HL-60/S4 (cell line): ENCODE data around the gene PSD2.

Experiments used
- in situ Hi-C: fragments of 300-500 bp; cut with MboI; formaldehyde crosslinking; loops from 2 replicates; pipeline ENCODE4 v1.14.3; 2022; ENCODE audit warnings: low sequenced_read_pairs

PSD2 gene

DNA sequence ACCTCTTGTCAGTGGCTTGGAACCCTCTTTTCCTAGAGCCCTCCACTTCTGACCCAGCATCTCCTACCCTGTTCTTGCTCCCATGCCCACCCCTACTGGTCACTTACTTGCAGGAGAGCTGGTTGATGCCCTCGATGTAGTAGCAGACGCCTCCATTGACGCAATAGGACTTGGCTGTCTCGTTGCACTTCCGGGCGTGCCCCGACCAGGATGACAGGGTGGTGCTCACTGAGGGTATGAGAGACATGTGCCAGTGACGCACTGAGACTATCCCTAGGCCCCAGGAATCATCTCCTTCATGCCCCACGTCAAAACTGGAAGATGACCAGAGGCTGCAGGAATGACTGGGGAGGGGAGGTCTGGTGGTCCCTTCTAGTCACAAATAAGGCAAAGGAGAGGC lies 76.0 kb downstream of the PSD2 start:
- in situ Hi-C loops: no loop called here

DNA sequence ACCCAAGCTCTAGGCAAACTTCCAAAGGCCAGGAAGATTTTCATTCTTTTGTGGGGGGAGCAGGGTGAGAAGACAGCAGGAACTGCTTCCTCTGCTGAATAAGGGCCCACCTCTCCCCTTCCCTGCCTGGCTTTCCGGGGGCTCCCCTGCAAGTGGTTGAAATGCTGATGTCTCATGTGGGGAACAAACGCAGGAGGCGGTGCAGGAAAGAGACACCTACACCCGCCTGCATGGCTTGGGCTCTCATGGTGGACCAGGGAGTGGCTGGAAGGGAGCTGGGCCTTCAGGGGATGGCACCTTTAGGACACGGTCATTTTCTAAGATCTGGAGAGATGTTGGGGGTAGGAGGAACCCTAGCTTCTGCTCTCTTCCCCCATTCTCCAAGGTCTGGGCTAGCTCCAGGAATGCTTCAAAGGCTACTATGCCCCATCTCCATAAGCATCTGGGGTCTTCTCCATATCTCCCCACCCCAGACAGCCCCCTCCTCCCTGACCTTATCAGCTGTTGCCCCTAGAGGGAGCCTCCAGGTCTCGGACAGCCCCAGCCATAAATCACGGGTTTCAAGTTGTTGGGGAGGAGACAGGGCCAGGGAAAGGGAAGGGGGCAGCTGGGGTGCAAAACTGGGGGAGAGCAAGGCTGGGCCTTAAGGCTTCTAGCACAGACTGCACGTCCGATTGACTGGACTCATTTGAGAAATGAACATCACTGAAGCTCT lies 76.6 kb downstream of the PSD2 start:
- in situ Hi-C loops: no loop called here

DNA sequence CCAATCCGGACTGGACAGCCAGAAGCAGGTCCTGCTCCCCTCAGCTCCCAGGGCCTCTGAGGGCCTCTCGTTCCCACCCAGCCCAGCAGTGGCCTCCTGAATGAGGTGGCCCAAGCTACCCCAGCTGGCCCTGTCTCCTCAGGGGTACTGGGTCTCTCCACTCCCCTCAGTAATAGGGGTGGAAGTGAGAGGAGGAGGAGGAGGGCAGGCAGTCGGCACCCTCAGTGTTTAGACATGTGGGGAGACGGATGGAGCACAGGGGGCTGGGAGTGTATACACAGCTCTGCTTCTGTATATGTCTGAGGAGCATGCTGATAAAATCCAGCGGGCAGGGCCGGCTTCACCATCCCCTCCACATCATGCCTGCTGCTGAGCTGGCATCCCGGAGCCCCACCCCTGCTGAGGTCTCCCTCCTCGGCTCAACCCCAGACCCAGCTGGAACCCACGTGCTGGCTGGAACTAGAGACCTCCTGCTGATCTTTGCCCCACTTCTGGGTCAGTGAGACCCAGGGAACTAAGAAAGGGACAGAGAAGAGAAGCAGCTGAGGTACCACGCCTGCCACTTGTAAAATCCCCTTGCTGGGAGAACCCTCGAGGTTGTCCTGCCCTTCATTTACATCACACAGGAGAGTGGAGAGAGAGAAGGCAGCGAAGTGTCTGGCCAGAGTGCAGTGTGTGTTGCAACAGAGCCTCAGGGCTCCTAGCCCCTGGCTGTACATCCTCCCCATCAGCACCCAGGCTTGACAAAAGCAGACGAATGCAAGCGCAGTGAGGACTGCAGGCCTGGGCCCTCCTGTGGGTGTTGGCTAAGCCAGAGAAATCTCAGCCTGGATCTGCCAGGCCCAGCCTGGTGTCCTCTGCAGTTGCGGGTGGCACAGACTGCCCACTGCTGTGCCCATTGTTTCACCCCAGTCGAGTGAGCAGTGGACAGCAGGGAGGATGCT lies 77.5 kb downstream of the PSD2 start:
- in situ Hi-C loops: no loop called here

DNA sequence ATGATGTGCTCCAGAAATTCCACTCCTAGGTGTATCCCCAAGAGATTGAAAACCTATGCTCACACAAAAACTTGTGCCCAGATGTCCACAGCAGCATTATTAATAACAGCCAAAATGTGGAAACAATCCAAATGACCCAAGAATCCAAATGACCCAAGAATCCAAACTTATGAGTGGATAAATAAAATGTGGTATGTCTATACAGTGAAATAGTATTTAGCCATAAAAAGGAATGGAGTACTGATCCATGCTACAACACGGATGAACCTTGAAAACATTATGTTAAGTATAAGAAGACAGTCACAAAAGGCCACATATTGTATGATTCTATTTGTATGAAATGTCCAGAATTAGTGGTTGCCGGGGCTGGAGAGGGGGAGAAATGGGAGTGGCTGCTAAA lies 80.3 kb downstream of the PSD2 start:
- in situ Hi-C loops: no loop called here

DNA sequence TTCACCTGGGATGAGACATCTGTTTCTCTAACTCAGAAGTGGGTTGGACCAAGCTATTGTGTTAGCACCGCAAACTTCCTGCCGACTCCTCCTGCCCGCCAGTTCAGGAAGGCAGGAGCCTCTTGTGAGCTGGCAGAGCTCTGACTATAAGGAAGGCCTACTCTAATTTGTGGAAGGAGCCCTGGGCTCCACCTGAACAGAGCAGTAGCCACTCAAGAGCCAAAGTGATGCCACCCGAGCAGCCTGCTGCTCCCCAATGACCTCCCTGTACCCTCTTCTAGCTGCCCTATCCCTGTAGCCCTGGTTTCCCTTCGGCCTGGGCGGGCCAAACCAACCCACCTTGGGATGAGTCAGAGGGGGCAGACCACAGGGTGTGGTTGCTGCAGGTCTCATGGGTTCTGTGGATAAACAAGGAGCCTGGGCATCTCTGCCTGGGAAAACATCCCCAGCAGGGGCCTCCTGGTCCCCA lies 81.6 kb downstream of the PSD2 start:
- in situ Hi-C loops: no loop called here

DNA sequence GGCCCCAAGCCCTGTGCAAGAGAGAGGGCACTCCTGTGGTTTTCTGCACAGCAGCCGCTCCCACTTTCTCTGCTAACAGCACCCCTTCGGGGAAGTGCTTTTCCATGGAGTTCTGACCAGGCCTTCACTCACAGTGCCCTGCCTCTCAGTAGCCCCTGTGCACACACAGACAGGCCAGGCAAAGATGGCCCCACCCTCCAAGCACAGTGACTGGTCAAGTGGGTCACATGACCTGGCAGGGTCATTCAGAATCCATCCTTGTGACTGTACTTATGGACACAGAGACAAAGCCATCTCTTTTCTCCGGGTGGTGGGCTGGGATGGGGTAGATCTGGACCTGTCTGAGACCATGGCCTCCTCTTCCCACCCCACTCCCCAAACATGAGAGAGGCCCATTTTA lies 82.5 kb downstream of the PSD2 start:
- in situ Hi-C loops: no loop called here

DNA sequence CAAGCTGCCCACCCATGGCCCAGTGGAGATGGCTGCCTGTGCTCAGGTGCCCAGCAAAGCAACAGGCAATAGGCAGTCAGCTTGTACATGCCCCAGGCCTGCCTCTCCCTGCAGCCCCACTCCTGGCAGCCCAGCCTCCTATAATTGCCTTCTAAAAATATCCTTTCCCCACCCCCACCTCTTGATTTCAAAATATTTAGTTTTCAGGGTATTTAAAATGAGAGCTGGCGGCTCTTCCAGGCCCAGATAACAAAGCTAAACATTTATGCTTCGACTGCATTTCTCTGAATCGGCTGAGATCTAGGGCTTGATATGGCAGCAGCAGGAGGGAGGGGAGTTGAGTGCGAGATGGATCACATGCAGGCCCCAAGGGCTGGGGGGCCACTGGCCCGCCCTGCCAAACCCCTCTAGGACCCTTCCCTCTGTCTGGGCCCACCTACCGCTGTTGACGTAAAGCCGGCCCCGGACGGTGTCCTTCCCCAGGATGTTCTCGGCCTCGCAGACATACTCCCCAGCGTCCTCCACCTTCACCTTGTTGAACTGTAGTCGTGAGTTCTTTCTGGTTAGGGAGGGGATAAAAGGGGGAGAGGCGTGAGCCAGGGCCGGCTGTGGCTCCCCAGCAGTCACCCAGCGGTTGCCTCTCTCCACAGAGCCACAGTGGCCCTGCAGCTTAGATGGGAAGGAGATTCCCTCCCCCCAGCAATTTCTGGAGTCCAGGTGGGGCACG lies 85.0 kb downstream of the PSD2 start:
- in situ Hi-C loops: no loop called here

DNA sequence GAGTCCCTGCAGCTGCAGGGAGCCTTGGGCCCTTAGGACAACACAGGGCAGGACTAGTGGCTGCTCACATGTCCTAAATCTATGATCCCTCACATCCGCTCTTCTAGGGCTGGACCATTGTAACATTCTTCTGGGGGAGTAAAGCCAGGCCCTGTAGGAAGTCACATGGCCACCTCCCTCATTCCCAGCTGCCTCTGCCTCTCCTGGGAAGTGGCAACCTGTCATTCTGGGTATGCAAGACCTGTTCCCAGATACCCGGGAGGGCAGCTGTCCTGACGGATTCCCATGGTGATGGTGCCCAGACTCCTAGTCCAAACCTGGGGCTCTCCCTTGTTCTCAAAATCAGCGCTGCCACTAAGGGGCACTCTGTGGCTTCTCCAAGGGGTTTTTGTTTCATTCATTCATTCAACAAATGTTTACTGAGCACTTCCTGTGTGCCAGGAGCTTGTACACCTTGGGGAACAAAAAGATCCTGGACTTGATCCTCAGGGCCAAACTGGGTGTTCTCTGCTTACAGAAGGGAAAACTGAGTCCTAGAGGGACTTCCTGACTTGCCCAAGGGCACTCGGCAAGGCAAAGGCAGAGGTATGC lies 85.6 kb downstream of the PSD2 start:
- in situ Hi-C loops: no loop called here

DNA sequence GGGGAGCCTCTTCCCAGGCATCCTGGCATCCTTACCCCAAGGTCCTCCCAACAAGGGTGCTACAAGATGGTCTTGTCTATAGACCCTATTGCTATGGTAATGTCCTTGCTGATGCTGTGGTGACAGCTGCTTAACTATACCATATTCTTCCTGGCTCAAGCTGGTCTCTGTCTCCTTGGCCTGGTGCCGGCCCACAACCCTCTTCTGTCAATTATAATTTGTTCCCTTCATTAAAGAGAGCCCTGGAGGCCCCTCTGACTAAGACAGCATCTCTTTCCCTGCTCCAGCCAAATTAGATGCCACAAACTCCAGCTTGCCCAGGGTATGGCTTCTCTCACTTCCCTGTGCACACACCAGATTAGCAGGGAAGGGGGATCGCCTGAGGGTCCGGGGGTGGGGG lies 86.7 kb downstream of the PSD2 start:
- in situ Hi-C loops: no loop called here

DNA sequence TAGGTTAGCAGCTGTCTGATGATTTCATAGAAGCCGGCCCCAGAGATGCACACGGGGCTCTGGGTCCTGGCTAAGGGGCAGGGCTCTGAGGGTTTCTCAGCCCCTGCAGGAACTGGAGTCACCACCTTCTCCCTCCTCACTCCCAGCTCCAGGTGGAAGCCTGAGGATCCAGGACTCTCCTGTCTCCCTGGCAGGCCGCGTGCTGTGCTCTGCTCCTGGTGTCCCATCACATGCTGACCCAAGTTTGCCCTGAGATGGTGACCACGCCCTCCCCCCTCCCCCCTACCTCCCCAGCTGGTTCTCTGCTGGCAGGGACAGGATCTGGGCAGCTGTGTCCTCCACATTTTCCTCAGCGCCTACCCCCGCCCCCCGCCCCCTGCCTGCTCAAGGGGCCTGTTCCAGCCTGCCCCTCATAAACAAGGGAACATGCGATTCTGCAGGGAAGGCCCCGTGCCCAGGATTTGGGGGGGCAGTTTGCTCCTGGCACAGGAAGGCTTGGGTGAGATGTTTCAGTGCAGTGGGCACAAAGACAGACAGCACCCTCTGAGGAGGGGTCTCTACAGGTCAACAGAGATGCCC lies 87.4 kb downstream of the PSD2 start:
- in situ Hi-C loops: no loop called here

DNA sequence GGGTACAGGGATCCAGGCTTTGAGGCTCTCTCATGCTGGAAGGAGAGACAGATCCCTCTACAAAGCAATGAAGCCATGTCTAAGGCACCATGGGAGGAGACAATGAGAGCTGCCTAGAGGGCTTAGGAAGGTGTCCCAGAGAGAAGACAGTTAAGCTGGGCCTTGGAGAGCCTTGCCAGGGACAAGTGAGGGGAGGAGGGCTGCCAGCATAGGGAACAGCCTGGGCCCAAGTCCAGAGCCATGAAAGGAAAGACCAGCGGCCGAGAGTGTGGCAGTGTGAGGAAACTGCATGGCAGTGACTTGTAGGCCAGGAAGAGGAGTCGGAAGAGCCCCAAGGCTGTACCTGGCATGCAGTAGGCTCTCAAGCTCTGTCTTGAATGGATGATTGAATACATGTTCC lies 88.5 kb downstream of the PSD2 start:
- in situ Hi-C loops: no loop called here

DNA sequence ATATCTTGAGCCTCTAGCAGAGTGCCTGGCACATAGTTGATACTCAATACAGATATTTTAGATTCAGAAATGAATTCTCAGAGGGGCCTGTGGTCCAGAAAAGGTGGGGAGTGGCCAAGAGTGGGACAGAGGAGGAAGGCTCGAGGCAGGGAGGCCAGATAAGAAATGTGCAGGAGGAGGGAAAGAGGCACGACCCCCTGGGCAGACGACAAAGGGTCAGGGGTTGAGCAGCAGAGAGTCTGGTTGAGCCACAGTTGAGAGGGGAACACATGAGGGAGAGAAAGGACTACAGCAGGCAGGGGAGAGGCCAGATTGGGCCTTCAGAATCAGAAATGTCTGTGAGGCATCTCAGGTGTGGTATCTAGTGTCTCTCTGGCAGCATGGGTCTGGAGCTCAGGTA lies 89.1 kb downstream of the PSD2 start:
- in situ Hi-C loops: no loop called here

DNA sequence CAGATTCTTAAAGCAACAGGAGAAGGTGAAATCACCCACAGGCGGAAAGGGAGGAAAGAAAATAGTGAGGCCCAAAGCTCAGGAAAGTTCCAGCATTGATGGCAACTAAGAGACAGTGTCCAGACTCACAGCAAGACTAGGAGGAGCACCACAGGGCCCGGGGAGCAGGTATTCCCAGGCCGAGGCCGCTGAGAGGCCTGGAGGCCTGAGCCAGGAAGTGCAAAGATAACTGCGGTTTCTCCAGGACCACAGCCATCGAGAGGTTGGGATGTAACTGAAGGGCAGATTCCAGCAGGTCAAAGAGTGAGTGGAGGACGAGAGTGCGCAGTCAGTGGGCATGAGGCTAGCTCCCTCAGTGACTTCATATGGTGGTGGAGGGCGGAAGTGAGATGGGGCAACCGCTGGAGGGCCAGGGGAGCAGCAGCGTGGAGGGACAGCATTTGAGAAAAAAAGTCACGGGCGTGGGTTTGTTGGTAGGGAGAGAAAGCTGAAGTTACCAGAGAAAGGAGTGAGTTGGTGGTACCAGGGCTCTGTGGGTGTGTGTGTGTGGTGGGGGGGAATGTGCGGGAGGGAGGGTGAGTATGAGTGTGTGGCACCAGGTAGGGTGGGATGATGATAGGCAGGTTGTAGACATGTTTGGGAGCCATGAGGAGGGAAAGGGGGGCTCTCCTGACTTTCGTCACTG lies 89.7 kb downstream of the PSD2 start:
- in situ Hi-C loops: no loop called here

DNA sequence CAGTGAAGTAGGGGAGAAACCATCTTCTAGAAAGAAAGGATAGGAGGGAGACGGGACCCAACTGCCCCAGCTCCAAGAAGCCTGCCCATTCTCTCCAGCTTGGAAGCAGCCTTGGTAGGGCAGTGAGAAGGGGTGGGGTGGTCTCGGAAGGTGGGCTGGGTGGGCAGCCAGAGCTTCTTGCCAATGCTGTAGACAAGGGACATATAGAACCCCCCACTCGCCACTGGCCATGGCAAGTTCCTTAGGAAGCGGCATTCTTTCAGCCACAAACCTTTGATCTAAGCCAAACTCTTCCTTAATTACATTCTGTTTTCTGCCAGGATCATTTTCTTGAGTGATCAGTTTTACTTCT lies 90.2 kb downstream of the PSD2 start:
- in situ Hi-C loops: no loop called here

DNA sequence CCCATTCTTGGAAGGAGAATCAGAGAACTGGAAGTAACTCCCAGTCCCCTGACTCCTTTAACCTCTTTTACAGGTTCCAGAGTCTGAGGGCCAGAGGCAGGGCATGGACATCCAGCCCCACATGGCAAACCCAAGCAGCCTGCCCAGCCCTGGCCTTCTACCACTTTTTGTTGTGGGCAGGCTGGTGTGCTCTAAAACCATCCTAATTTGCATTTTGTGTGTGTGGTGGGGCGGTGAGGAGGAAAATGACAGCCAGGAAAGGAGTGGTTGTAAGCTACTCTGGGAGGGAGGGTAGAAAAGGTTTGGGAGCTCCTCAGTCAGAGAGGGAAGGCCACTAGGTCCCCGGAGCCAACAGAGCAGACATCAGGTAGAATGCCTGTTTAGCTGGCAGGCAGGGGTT lies 90.6 kb downstream of the PSD2 start:
- in situ Hi-C loops: no loop called here

DNA sequence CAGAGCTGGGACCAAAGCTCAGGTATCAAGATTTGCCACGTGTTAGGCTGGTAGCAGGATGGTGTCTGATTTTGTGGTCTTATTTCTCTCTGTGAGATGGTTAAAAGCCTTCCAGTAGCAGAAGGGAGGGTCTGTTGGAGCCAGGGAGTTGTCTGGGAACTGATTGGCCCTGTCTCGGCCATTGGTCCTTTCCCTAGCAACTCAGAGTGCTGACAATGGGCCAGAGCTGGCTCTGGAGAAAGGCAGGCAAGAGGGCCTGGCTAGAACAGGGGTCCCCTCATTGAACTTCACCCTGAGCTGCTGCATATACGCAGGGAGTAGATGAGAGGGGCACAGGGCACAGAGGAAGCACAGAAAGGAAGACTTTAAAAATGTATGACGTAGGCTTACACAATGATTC lies 92.8 kb downstream of the PSD2 start:
- in situ Hi-C loops: no loop called here

DNA sequence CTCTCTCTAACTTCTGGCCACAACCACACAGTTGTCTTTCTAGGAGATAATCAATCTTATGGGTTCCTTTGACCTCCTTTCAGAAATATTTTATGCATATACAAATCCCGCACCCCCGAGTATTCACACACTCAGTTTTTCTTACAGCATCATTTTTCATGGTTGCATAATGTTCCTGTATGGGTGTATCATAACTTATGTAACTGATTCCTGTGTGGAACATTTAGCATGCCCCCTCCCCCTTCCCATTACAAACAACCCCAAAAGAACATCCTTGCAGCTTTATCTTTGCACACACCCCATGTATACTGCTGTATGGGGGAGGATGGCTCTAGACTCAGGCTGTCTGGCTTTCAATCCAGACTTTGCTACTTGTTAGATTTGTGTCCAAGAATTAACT lies 93.8 kb downstream of the PSD2 start:
- in situ Hi-C loops: no loop called here

DNA sequence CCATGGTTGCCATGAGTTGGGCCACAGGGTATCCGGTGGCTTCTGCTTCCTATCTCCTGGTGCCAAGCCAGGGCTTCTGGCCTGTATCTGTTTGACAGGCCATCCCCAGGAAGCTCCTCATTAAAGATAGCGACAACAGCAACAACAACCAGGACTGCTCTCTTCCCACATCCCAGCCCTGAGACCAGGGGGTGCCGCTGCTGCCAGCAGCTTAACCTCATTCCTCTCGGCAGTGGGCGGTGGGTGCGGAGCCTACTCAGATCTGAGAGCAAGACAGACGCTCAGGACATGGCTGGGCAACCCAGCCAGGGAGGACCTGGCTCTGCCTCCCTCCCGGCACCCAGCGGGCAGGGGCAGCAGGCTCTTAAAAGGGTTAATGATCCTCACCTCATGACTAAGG lies 98.3 kb downstream of the PSD2 start:
- in situ Hi-C loops: no loop called here
